T-helper 2 cell (primary cell): ENCODE data around the gene RNF166.

Experiments
- DNase-seq, 5 experiments: peaks; one replicate each; pipeline versions ENCODE4 v3.0.0 to v3.0.0-alpha.2; 2012 to 2022

The RNF166 gene

DNA sequence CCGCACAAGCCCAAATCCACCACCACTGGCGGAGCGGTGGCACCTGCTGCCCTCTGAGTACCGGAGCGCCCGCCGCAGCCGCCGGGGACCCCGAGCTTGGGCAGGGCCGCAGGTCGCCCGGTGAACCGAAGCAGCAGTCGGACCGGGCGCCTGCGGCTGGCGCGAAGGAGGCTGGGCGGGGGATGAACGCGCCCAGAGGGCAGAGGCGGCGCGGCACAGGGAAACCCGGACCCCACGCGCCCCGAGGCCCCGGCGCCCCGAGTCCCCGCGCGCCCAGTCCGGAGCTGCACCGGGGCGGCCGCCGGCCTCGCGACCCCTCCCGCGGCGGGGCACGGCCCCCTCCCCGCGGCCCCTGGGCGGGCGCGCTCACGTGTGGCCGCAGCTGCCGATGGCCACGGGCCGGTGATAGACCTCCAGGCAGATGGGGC lies 393 bp downstream of the RNF166 start:
- no peak for DNase-seq

- DNase-seq = peak in 2 of 5 experiments; percentile 49 to 67
Measured at GRCh38 chr16:88705076-88705684, 1.0 kb downstream of the RNF166 start.

- DNase-seq = peak; percentile 36 to 90 (median 53)
Measured at GRCh38 chr16:88703486-88704309, 2.5 kb downstream of the RNF166 start.

GRCh38 chr16:88702371-88703210 lies 3.6 kb downstream of the RNF166 start:
- DNase-seq = peak in 1 of 5 experiments; percentile 31

DNA sequence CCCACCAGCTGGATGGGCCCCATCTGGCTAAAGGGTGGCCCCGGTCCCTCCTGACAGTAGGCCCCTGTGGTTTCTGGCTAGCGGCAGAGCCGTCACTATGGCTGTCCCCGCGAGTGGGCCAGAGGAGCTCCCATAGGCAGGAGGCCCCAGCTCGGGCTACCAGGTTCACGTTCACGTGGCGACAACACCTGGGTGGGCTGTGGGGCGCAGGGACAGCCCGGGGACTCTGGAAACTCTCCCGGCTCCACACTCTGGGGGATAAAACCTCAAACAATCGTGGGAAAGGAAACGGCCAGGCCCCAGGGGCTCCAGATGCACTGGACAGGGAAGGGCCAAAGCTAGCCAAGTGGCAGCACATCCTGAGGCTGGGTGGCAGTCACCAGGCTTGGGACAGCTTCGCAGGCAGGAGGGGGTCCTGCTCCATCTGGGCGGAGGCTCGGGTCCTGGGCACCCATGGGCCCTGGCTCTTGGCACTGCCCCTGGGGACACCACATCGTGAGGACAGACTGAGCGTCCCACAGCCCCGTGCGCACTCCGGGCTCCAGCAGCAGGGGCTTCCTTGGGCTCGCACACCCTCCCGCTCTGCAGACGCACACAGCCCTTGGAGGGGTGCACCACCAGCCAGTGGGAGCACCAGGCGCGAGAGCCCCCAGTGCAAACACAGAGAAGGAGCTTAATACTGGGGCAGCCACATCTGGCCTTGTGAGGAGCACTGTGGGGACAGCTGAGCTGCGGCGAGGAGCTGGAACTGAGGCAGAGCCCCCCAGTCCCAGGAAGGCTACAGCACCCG lies 4.4 kb downstream of the RNF166 start:
- DNase-seq = peak in 1 of 5 experiments; percentile 33

DNA sequence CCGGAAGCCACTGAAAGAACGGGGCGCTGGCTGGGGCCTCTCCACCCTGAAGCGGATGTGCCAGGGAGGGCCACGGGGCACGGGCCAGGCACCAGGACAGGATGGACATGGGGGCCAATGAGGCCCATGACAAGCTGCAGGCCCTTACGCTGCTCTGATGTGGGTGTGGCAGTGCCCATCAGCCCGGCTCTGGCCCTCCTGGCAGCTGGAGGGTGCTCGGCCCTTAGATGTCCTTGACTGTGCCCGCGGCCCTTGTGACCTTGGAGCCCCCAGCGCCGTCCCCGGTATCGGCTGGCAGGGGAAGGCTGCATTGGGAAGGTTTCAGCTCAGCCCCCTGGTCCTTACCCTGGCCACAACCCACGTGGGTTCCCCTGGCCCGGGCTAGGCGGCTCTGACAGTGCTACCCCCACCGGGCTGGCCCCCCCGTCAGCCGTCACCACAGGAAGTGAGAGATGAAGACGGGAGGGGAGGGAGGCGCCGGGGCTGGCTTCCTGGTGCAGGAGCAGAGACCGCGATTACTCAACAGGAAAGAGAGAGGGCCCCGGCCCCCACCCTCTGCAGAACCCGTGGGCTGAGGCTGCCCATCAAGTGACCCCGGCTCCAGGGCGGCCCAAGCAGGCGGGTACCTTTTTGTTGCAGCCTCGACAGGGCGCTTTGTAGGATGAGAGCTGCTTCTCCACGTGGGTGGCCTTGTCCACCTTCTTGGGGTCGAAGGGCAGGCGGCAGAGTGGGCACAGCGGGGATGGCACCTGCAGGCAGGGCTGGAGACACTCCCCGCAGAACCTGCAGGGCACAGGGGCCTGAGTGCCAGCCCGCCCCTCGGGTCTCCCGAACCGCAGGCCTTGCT lies 5.3 kb downstream of the RNF166 start:
- DNase-seq = peak; percentile 84 to 98 (median 94)

GRCh38 chr16:88700322-88700635 lies 5.9 kb downstream of the RNF166 start:
- DNase-seq = no peak

DNA sequence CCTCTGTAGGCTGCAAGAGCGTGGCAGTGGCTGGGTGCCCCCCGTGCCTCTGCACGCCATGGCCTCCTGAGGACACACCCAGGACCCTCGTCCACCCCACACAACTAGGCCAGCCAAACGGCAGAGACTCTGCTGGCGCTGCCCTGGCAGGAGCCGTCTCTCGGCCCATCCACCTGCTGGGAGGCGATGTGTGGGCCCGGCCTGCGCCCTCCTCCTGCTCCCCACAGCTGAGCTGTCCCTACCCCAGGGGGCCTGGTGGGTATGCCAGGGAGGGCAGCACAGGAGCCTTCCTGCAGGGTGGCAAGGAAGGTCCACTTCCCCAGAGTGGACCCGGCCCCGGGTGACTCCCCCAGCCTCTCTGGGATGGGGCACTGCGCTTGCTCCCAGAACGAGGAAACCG lies 7.0 kb downstream of the RNF166 start:
- no peak for DNase-seq

GRCh38 chr16:88698646-88699045 lies 7.6 kb downstream of the RNF166 start:
- DNase-seq = no peak

GRCh38 chr16:88697831-88698615 lies 8.2 kb downstream of the RNF166 start:
- DNase-seq = no peak

DNA sequence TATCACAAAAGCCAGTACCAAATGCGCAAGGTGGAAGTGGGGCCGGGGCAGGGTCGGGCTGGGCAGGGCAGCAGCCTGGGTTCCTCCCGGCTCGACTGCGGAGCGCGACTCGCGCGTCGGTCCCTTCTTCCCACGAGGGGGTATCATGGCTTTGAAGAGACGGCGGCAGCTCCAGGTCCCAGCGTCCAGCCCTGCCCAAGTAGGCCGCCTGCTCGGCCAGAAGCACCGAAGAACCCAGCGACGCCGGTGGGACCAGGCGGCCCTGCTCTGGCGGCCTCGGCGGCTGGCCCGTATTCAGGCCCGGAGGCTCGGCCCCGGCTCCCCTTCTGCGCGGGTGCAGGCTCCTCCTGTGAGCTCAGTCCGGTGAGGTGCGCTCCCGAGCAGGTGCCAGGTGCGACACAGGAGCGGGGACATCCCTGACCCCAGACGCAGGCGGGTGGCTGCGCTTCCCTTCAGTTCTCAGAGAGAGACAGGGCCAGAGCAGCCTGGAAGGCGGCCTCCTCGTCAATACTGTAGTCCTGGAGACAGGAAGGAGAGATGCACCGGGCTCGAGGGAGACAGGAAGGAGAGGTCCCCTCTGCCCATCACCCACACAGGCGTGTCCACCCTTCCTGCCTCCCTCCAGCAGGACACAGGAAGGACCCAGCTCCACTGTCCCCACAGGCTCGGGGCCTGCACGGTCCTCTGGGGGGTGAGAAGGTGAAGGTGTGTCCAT lies 8.9 kb downstream of the RNF166 start:
- DNase-seq = no peak

GRCh38 chr16:88696441-88696840 lies 9.8 kb downstream of the RNF166 start:
- DNase-seq = no peak

DNA sequence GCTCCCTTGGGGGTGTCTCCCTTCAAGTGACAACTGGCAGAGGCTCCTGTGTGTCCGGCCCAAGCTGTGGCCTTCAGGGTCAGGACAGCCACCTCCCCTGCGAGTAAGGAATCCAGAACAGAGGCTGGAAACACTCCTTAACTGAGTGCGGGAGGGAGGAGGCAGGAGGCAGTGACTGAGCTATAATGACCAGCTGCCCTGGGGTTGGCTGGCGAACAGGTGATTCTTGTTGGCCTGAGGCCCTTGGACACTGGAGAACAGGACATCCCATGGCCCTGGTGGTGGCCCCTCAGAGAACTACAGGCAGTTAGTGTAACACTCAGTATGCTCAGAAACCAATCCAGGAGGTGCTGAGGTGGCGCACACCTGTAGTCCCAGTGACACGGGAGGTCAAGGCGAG lies 10.5 kb downstream of the RNF166 start:
- DNase-seq = no peak

DNA sequence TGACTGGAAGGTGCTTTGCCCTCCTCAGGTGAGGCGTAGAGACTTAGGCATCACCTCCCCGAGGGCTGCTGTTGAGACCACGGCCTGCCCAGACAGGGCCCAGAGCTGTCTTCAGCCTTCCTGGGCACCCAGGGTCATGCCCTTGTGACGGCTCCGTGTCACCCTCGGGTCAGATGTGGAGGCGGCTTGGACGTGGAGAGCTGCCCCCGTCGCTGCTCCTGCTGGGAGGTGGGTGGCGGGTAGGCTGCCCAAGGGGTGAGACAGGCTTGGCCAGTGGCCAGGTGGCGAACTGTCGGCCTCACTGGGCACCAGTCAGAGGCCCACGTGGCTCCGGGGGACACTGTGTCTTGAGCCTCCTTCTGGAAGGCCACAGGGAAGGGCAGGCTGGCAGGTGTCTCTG lies 11.0 kb downstream of the RNF166 start:
- no peak for DNase-seq

DNA sequence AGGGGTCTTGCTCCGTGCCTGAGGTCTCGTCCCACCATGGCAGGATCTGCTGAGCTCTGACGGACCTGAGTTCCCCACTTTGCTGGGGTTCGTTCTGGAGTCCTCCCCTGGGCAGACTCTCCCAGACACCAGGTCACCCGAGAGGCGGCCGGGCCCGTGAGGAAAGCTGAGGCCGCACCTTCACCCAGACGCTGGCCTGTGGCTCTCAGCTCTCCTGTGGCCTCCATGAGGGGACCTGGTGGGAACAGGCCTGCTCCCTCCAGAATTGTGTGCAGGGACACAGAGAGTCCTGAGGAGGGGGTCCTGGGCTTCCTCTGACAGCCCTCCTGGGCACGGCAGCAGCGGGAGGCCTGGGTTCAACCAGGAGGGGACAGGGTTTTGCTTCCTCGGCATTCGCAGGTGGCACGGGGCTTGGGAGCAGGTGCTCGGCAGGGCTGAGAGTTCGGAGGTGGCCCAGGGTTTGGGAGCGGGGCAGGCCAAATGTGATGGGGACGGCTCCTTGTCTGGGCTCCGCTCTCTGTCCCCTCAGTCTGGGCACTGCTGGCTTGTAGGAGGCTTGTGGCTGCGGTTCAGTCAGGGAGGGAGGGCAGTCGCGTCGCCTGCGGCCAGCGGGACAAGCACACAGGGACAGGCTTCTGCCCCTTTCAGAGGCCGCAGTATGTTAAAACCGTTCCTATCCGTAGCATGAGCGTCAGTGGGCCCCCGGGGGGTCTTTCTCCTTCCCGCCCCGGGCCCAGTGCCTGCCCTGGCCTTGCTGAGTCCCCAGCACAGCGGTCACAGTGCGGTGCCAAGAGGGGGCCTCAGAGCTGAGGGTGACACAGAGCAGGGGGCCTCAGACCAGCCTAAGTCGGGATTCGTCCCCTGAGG lies 11.8 kb downstream of the RNF166 start:
- DNase-seq = no peak

DNA sequence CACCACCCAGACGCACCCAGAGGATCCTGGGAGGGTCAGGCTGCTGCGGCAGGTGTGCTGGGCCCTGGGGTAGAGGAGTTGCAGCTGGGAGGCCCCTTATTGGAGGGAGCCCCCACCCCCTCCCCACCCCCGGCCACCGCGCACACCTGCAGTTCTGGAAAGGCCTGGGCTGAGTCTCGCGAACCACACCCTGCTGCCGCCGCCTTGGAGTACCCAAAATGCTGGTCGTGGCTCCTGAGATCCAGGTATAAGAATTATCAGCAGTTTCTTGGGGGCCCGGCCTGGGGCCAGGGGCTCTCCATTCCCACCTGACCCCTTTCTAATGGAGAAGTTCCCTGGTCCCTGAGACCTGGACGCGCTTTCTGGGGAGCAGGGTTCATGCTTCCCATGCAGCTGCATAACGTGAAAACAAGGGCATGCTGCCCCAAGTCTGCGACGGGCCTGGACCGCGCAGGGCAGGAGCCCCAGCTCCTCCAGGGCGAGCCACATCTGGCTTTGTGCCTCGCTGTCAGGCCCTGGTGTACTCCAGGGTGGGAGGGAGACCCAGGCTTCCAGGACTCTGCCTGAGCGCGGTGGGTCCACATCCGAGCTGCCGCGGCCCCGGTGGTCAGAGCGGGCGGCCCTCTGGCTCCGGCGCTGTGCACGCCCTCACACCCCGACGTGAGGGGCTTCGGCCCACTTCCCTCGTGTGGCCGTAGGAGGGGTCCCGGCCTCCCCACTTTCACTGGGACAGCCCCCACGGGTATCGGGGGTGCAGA lies 12.6 kb downstream of the RNF166 start:
- DNase-seq = no peak

DNA sequence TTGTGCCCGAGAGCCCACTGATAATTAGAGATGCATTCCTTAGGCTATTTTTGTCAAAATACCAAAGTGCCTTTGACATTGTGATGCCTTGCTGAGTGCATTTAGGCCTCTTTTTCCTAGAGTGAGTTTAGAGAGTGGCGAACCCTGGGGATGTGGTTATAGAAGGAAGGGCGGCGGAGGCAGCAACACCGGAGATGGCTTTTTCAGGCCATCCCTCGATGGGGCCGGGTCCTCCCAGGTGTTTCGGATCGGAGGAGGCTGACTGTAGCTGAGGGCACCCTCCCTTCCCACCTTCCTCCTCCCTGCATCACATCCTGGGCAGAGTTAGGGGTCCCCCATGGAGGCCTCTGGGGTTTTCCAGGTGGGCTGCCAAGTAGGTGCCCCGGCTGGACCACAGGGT lies 13.3 kb downstream of the RNF166 start:
- no peak for DNase-seq

DNA sequence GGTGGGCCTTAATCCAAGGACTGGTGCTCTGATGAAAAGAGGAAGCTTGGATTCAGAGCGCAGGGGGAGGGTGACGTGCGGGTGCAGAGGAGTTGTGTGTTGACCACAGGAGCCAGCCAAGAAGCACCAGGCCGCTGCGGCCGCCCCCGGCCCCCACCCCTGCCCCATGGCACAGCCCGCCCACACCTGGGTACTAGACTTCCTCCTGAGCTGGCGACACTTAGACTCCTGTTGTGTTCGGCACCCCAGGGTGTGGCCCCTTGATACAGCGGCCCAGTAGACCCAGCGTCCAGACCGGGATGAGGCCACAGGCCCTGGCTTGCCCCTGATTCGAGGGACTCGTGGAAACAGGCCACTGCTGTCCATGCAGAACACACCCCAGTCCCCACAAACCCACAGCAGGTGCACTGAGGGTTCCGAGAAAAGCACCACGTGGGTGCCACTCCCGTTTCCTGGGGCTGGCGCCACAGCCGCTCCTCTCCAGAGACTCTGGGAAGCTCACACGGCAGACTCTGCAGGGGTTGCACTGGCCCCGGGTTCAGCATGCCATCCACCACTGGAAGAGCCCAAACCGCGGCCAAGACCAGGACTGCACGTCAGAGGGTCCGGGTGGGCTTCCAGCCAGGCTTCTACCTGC lies 14.2 kb downstream of the RNF166 start:
- DNase-seq = peak in 1 of 5 experiments; percentile 61
